Breast epithelium (tissue), 3 donors: Measurements from ENCODE around the gene FMNL2.

Experiments used
- CTCF ChIP-seq, 3 donors: fragments of 450-650 bp; IDR thresholded peaks; one replicate each; pipeline ENCODE4 v1.5.1; 2016 to 2017; ENCODE audit warnings: antibody characterized with exemption in 3 of 3, mild to moderate bottlenecking in 3 of 3, moderate library complexity in 3 of 3
- POLR2A ChIP-seq: fragments of 450-650 bp; IDR thresholded peaks from one replicate; pipeline ENCODE4 v1.6.1; 2016; ENCODE audit warnings: antibody characterized with exemption, mild to moderate bottlenecking, moderate library complexity

- no peak for TF ChIP-seq CTCF (IDR thresholded peaks at IDR 0.05)
- no peak for TF ChIP-seq POLR2A
Observed at GRCh38 chr2:152446213-152446612, 111.2 kb downstream of the FMNL2 start.
